H1 (cell line): ENCODE results near the gene APLP1. TPM values are rescaled to one million over a fixed set of nuclear protein-coding genes. Genes with fewer than 3 reads are reported as not detected.
A peak's percentile ranks its signal among the peaks of the same experiment; 100 is the strongest.

ENCODE experiments used
- CTCF ChIA-PET: fragments of 300-600 bp; sonication (Branson Sonifier 250); formaldehyde crosslinking; loops from one replicate; lab custom pipeline; 2021; ENCODE audit not compliant: partially characterized antibody; lab: Charles Lee
- POLR2A ChIA-PET: fragments of 300-600 bp; sonication (Branson Sonifier 250); formaldehyde crosslinking; loops from one replicate; lab custom pipeline; 2021; ENCODE audit warnings: inconsistent platforms; ENCODE audit not compliant: partially characterized antibody; lab: Charles Lee
- DNase-seq, 2 experiments: peaks; one replicate each; pipeline versions ENCODE4 v3.0.0 to v3.0.0-alpha.2; 2010 to 2022; ENCODE audit warnings: low spot score in 2 of 2, low read depth in 1 of 2, mixed read lengths in 1 of 2
- FAIRE-seq: peaks from 2 replicates; lab custom pipeline; 2011; peaks lifted over from hg19 to GRCh38; lab: Jason Lieb, UNC
- H2AFZ ChIP-seq: 2 replicates; pipeline ENCODE4 v1.8.1; 2012; ENCODE audit warnings: low read length, inconsistent platforms
- H2AK5ac ChIP-seq: 2 replicates; pipeline ENCODE4 v1.6.1; 2013; ENCODE audit warnings: low read depth, low read length
- H2BK120ac ChIP-seq: replicated peaks from 2 replicates; pipeline ENCODE3; 2013; ENCODE audit warnings: low read depth, low read length, inconsistent platforms
- H2BK12ac ChIP-seq: 2 replicates; pipeline ENCODE4 v1.6.1; 2013; ENCODE audit warnings: low read depth, low read length
- H2BK15ac ChIP-seq: 2 replicates; pipeline ENCODE4 v1.6.1; 2013; ENCODE audit warnings: low read length
- H2BK20ac ChIP-seq: 2 replicates; pipeline ENCODE4 v1.6.1; 2013; ENCODE audit warnings: low read length
- H2BK5ac ChIP-seq: 2 replicates; pipeline ENCODE4 v1.6.1; 2013; ENCODE audit warnings: low read depth, low read length
- H3K14ac ChIP-seq: 2 replicates; pipeline ENCODE4 v1.6.1; 2013; ENCODE audit warnings: inconsistent platforms; ENCODE audit not compliant: insufficient read length
- H3K18ac ChIP-seq: 2 replicates; pipeline ENCODE4 v1.6.1; 2013; ENCODE audit warnings: low read length; ENCODE audit errors: extremely low read depth
- H3K23ac ChIP-seq: 2 replicates; pipeline ENCODE4 v1.6.1; 2013; ENCODE audit warnings: inconsistent platforms; ENCODE audit not compliant: insufficient read length
- H3K23me2 ChIP-seq: 2 replicates; pipeline ENCODE4 v1.6.1; 2013; ENCODE audit warnings: low read depth, low read length
- H3K27ac ChIP-seq: 2 replicates; pipeline ENCODE4 v1.6.1; 2011; ENCODE audit warnings: low read depth, low read length, inconsistent platforms
- H3K27me3 ChIP-seq, 4 experiments: replicated peaks in 1 of 4; 1 replicate in 1 of 4; 2 replicates in 3 of 4; pipeline versions ENCODE4 v1.6.1 to v1.8.1; 2011 to 2013; ENCODE audit warnings: low read length in 3 of 4, mild to moderate bottlenecking in 3 of 4, inconsistent platforms in 2 of 4, mixed read lengths in 2 of 4, moderate library complexity in 1 of 4; ENCODE audit not compliant: control insufficient read depth in 3 of 4, insufficient read depth in 3 of 4; ENCODE audit errors: extremely low read depth in 1 of 4
- H3K36me3 ChIP-seq, 4 experiments: 2 replicates each; pipeline versions ENCODE4 v1.6.1 to v1.8.1; 2011 to 2013; ENCODE audit warnings: mild to moderate bottlenecking in 4 of 4, low read length in 3 of 4, moderate library complexity in 2 of 4, control low read depth in 1 of 4, inconsistent platforms in 1 of 4; ENCODE audit not compliant: insufficient read depth in 4 of 4, control insufficient read depth in 2 of 4
- H3K4ac ChIP-seq: replicated peaks from 2 replicates; pipeline ENCODE3; 2013; ENCODE audit warnings: low read length, low read depth, mixed read lengths, inconsistent platforms; ENCODE audit not compliant: insufficient read length
- H3K4me1 ChIP-seq, 4 experiments: replicated peaks in 1 of 4; 1 replicate in 1 of 4; 2 replicates in 3 of 4; pipeline versions ENCODE4 v1.6.1 to v1.8.1; 2011 to 2013; ENCODE audit warnings: low read length in 3 of 4, inconsistent platforms in 2 of 4, mixed read lengths in 1 of 4; ENCODE audit not compliant: insufficient read depth in 4 of 4, control insufficient read depth in 3 of 4
- H3K4me2 ChIP-seq, 2 experiments: 2 replicates each; pipeline versions ENCODE4 v1.6.1 to v1.8.1; 2011 to 2013; ENCODE audit warnings: low read depth in 2 of 2, low read length in 2 of 2, control low read depth in 1 of 2, inconsistent platforms in 1 of 2, mild to moderate bottlenecking in 1 of 2; ENCODE audit not compliant: insufficient read depth in 1 of 2
- H3K4me3 ChIP-seq, 4 experiments: fragments of 200-600, 300-600 bp in 1 of 4; sonication (generic), shearing (Covaris generic), sonication (Bioruptor Twin) in 1 of 4; 2 replicates each; pipeline versions ENCODE4 v1.5.1 to v1.8.1; 2011 to 2016; ENCODE audit warnings: low read length in 4 of 4, low read depth in 3 of 4, control low read depth in 2 of 4, inconsistent platforms in 2 of 4, mild to moderate bottlenecking in 2 of 4, mixed read lengths in 1 of 4, moderate library complexity in 1 of 4; ENCODE audit not compliant: insufficient read depth in 2 of 4; ENCODE audit errors: extremely low read depth in 1 of 4
- H3K56ac ChIP-seq: replicated peaks from 2 replicates; pipeline ENCODE3; 2013; ENCODE audit warnings: low read depth, mild to moderate bottlenecking, mixed read lengths, low read length, inconsistent platforms; ENCODE audit not compliant: insufficient read length
- H3K79me1 ChIP-seq: 2 replicates; pipeline ENCODE4 v1.6.1; 2013; ENCODE audit warnings: low read depth, low read length, control low read depth
- H3K79me2 ChIP-seq, 2 experiments: 2 replicates each; pipeline versions ENCODE4 v1.6.1 to v1.8.1; 2012 to 2013; ENCODE audit warnings: low read length in 2 of 2, mild to moderate bottlenecking in 2 of 2, inconsistent platforms in 1 of 2; ENCODE audit not compliant: insufficient read depth in 2 of 2, control insufficient read depth in 1 of 2
- H3K9ac ChIP-seq, 4 experiments: replicated peaks in 1 of 4; 1 replicate in 1 of 4; 2 replicates in 3 of 4; pipeline versions ENCODE4 v1.6.1 to v1.8.1; 2011 to 2013; ENCODE audit warnings: low read depth in 3 of 4, low read length in 3 of 4, control low read depth in 2 of 4, mild to moderate bottlenecking in 2 of 4, moderate library complexity in 2 of 4, inconsistent platforms in 1 of 4; ENCODE audit errors: extremely low read depth in 1 of 4
- H3K9me3 ChIP-seq, 2 experiments: 2 replicates each; pipeline versions ENCODE4 v1.6.1 to v1.8.1; 2012 to 2013; ENCODE audit warnings: mild to moderate bottlenecking in 2 of 2, moderate library complexity in 2 of 2, control low read depth in 1 of 2, inconsistent platforms in 1 of 2, low read depth in 1 of 2, low read length in 1 of 2, mixed read lengths in 1 of 2; ENCODE audit not compliant: insufficient read depth in 2 of 2
- H4K20me1 ChIP-seq, 2 experiments: replicated peaks in 1 of 2; 2 replicates each; pipeline versions ENCODE3 to v1.8.1; 2011 to 2013; ENCODE audit warnings: inconsistent platforms in 2 of 2, low read length in 2 of 2, mild to moderate bottlenecking in 1 of 2; ENCODE audit not compliant: insufficient read depth in 2 of 2, control insufficient read depth in 1 of 2
- H4K5ac ChIP-seq: 2 replicates; pipeline ENCODE4 v1.6.1; 2013; ENCODE audit warnings: low read length, low read depth, mixed read lengths, inconsistent platforms; ENCODE audit not compliant: insufficient read length
- H4K8ac ChIP-seq: 2 replicates; pipeline ENCODE4 v1.8.0; 2013; ENCODE audit warnings: mild to moderate bottlenecking, moderate library complexity, low read length, inconsistent platforms; ENCODE audit not compliant: insufficient read depth; ENCODE audit errors: extremely low read depth
- H4K91ac ChIP-seq: replicated peaks from 2 replicates; pipeline ENCODE3; 2013; ENCODE audit warnings: low read length, mixed read lengths, inconsistent platforms; ENCODE audit not compliant: insufficient read length
- ASH2L ChIP-seq: fragments of 200-600, 300-600 bp; sonication (generic); IDR thresholded peaks from one replicate; pipeline ENCODE4 v1.7.1; 2017; ENCODE audit warnings: low read length
- CBX5 ChIP-seq: fragments of 300-800, 300-1000 bp; sonication (generic); IDR thresholded peaks from 2 replicates; pipeline ENCODE4 v1.7.1; 2016; ENCODE audit warnings: antibody characterized with exemption, low read length, low read depth
- CBX8 ChIP-seq: fragments of 300-800, 300-1000 bp; sonication (generic); IDR thresholded peaks from 2 replicates; pipeline ENCODE4 v1.7.1; 2016; ENCODE audit warnings: low read depth, low read length, borderline replicate concordance
- CEBPB ChIP-seq: IDR thresholded peaks from 2 replicates; pipeline ENCODE4 v1.6.1; 2012; ENCODE audit warnings: low read depth, low read length
- CREB1 ChIP-seq: IDR thresholded peaks from 2 replicates; pipeline ENCODE4 v1.6.1; 2012; ENCODE audit warnings: inconsistent platforms
- GABPA ChIP-seq: IDR thresholded peaks from 2 replicates; pipeline ENCODE4 v1.6.1; 2011; ENCODE audit warnings: mild to moderate bottlenecking, low read length, moderate library complexity, borderline replicate concordance; ENCODE audit not compliant: insufficient read depth
- HDAC2 ChIP-seq, 2 experiments: fragments of 300-600 bp in 1 of 2; sonication (generic) in 1 of 2; IDR thresholded peaks; 2 replicates each; pipeline ENCODE4 v1.6.1; 2011 to 2012; ENCODE audit warnings: low read depth in 2 of 2, low read length in 2 of 2, mild to moderate bottlenecking in 2 of 2, moderate library complexity in 2 of 2, borderline replicate concordance in 1 of 2, inconsistent platforms in 1 of 2
- KDM4A ChIP-seq: IDR thresholded peaks from one replicate; pipeline ENCODE4 v1.7.1; 2012; ENCODE audit warnings: low read depth, mild to moderate bottlenecking, moderate library complexity, low read length, inconsistent platforms; ENCODE audit not compliant: severe bottlenecking
- POLR2A ChIP-seq, 2 experiments: IDR thresholded peaks; 1 replicate in 1 of 2; 2 replicates in 1 of 2; pipeline ENCODE4 v1.6.1; 2011; ENCODE audit warnings: low read depth in 2 of 2, low read length in 2 of 2, mild to moderate bottlenecking in 2 of 2; ENCODE audit errors: control extremely low read depth in 1 of 2
- SAP30 ChIP-seq: fragments of 300-600 bp; sonication (generic); IDR thresholded peaks from 2 replicates; pipeline ENCODE4 v1.7.1; 2012; ENCODE audit warnings: low read length, moderate library complexity, mild to moderate bottlenecking, inconsistent platforms; ENCODE audit not compliant: insufficient read depth, insufficient replicate concordance
- SP2 ChIP-seq: IDR thresholded peaks from 2 replicates; pipeline ENCODE4 v1.6.1; 2012; ENCODE audit warnings: mild to moderate bottlenecking, low read length, inconsistent platforms
- SRF ChIP-seq: IDR thresholded peaks from 2 replicates; pipeline ENCODE4 v1.6.1; 2011; ENCODE audit warnings: mild to moderate bottlenecking, low read depth, low read length, moderate library complexity
- WGBS, 2 experiments: shearing (Covaris generic) in 1 of 2; methylation state at CpG; one replicate each; pipeline versions ENCODE4 v1.1.6 to v1.1.7; 2013 to 2015; ENCODE audit warnings: low lambda C conversion rate in 2 of 2, mixed read lengths in 2 of 2, inconsistent platforms in 1 of 2, low coverage in 1 of 2, missing lambda C conversion rate in 1 of 2; ENCODE audit not compliant: insufficient replicate concordance in 2 of 2, insufficient coverage in 1 of 2, insufficient read length in 1 of 2; ENCODE audit errors: extremely low coverage in 1 of 2, missing lambda C conversion rate in 1 of 2; 5-methylcytosine and 5-hydroxymethylcytosine counted together
- polyA plus RNA-seq, 7 experiments: library from polyadenylated mRNA; depleted of rRNA in 3 of 7; stranded (reverse) in 5 of 7; unstranded in 2 of 7; fragments of >200 nt in 5 of 7; fragments of 200-250 nt in 2 of 7; gene quantifications; 1 replicate in 5 of 7; 2 replicates in 1 of 7; 4 replicates in 1 of 7; pipeline versions ENCODE4 v1.2.1 to v1.2.3, GENCODE V29; 2011 to 2013; ENCODE audit warnings: missing spikeins in 2 of 7, mixed read lengths in 2 of 7
- total RNA-seq: library from RNA; stranded (reverse); fragmentation: NEBNext Ultra II Directional; extraction: Animal tissue kit (Norgen Biotek cat#: 25700); gene quantifications from 2 replicates; pipeline ENCODE4 v1.2.1, GENCODE V29; 2021

The APLP1 gene
- total and polyA plus RNA-seq, 2 of the 8 experiments (the other 6 are each of a cell fraction or from before 2014, with no cell fraction given): 19.9 to 22.0 TPM

- Histone ChIP-seq H3K23ac (no peak overlapping the region), H3K9me3 (no peaks in the 10 kb centered on the region), H3K79me1 (no peaks in the 10 kb centered on the region), H3K14ac (no peak overlapping the region), H3K36me3 (no peaks in the 10 kb centered on the region), H3K27ac (no peak overlapping the region), H4K8ac (peak overlapping the region; percentile 88), H3K4me1 (peaks cover 0 to 12% (median 7%) of the 10 kb centered on the region in 4 experiments; a peak in 5 of 7 replicates), H2BK5ac (no peak overlapping the region), H3K4me3 (peak overlapping the region in 1 of 4 experiments; percentile 41; a peak in 3 of 8 replicates), H2BK15ac (no peak overlapping the region), H4K5ac (no peak overlapping the region), H3K79me2 (no peaks in the 10 kb centered on the region), H3K9ac (no peak overlapping the region), H2BK120ac (no peak overlapping the region), H2AFZ (peak overlapping the region; percentile 94), H2BK20ac (no peak overlapping the region), H3K27me3 (peaks cover 0 to 22% (median 16%) of the 10 kb centered on the region in 4 experiments; a peak in 6 of 7 replicates), H3K18ac (peak overlapping the region; percentile 15), H4K91ac (peak overlapping the region; percentile 8), H3K4ac (no peak overlapping the region), H3K4me2 (peak overlapping the region; percentile 34 to 51), H3K23me2 (peaks cover 4% of the 10 kb centered on the region; the same call in 1 of the 2 replicates), H4K20me1 (peaks cover 0 to 1% of the 10 kb centered on the region in 2 experiments), H2AK5ac (no peak overlapping the region), H2BK12ac (0 out of 2 replicates have a peak overlapping the region, but pooled peaks have one; percentile 60), H3K56ac (no peak overlapping the region)
- WGBS, 2 experiments: 57% methylated on average over 29 of the region's 32 CpGs; no CpG with 5 or more reads in 1 of the 2 experiments
- ChIA-PET CTCF (interaction anchor here (0.7 to 2.5 kb wide), 12 partner anchors 9 to 97 kb away, joined by 3 to 18 read pairs (median 4); no protein-coding TSS in a partner anchor), POLR2A (no interaction called here)
- DNase-seq: peak in 1 of 2 experiments; percentile 89
- peak; percentile 69 for FAIRE-seq
- no peak for TF ChIP-seq CEBPB
- no peak for TF ChIP-seq SP2
- peak in 1 of 2 experiments; percentile 40; a peak in 1 of 3 replicates for TF ChIP-seq POLR2A (IDR thresholded peaks at IDR 0.05; ENCODE audit: control extremely low read depth in 1 of 2, low read depth in 2 of 2, low read length in 2 of 2)
- TF ChIP-seq KDM4A: peak; percentile 30
- TF ChIP-seq CREB1: peak; percentile 96
- TF ChIP-seq SRF: no peak
- TF ChIP-seq CBX8: no peak
- 0 out of 4 replicates have a peak, but pooled peaks of 1 of the 2 experiments have one; percentile 5 for TF ChIP-seq HDAC2 (IDR thresholded peaks at IDR 0.05; ENCODE audit: borderline replicate concordance in 1 of 2, low read depth in 2 of 2, low read length in 2 of 2)
- peak; percentile 62; the same call in 1 of the 2 replicates for TF ChIP-seq GABPA
- TF ChIP-seq SAP30: no peak
- peak; percentile 39 for TF ChIP-seq ASH2L
- TF ChIP-seq CBX5: no peak
Measured at GRCh38 chr19:35851213-35852028, 17.0 kb upstream of the APLP1 start.
